NAMALWA (cell line): Measurements from ENCODE around the gene GID4.

Experiments
- DNase-seq: peaks from one replicate; pipeline ENCODE4 v3.0.0-alpha.2; 2015; ENCODE audit warnings: low spot score

The GID4 gene

GRCh38 chr17:18102640-18103039 lies 63.4 kb downstream of the GID4 start:
- peak; percentile 19 for DNase-seq

- no peak for DNase-seq
Measured at GRCh38 chr17:18105027-18105426, 65.8 kb downstream of the GID4 start.

GRCh38 chr17:18105595-18105994 lies 66.4 kb downstream of the GID4 start:
- DNase-seq, result no peak

- no peak for DNase-seq
Measured at GRCh38 chr17:18106211-18106610, 67.0 kb downstream of the GID4 start.

- DNase-seq, result no peak
Measured at GRCh38 chr17:18107061-18107790, 68.0 kb downstream of the GID4 start.

GRCh38 chr17:18107971-18108370 lies 68.8 kb downstream of the GID4 start:
- DNase-seq, result no peak

- no peak for DNase-seq
Measured at GRCh38 chr17:18108401-18109312, 69.4 kb downstream of the GID4 start, which contains the start of gene MYO15A. Gene MYO15A (plus strand): TSS chr17:18108756. CDS start chr17:18118801, 10,045 bp downstream.

- DNase-seq, result no peak
Measured at GRCh38 chr17:18109935-18110485, 70.8 kb downstream of the GID4 start.

GRCh38 chr17:18110636-18111145 lies 71.5 kb downstream of the GID4 start:
- DNase-seq, result no peak

GRCh38 chr17:18111330-18111971 lies 72.2 kb downstream of the GID4 start:
- DNase-seq, result no peak

GRCh38 chr17:18115517-18115916 lies 76.3 kb downstream of the GID4 start:
- no peak for DNase-seq

GRCh38 chr17:18116078-18116477 lies 76.9 kb downstream of the GID4 start:
- DNase-seq, result no peak

GRCh38 chr17:18117533-18117932 lies 78.3 kb downstream of the GID4 start:
- no peak for DNase-seq
